Hepatocyte (in vitro differentiated cells): ENCODE data around the gene ID3. TPM values are rescaled to one million over a fixed set of nuclear protein-coding genes. Genes with fewer than 3 reads are reported as not detected.

Experiments
- DNase-seq: peaks from one replicate; pipeline ENCODE4 v3.0.0-alpha.2; 2016; ENCODE audit warnings: low spot score
- H2AFZ ChIP-seq: fragments of 200-600 bp; sonication (generic); 2 replicates; pipeline ENCODE4 v1.6.0; 2016; ENCODE audit warnings: antibody characterized with exemption, mild to moderate bottlenecking
- H3K27ac ChIP-seq: fragments of 200-600 bp; sonication (generic); 2 replicates; pipeline ENCODE4 v1.5.1; 2016; ENCODE audit warnings: mild to moderate bottlenecking
- H3K27me3 ChIP-seq: fragments of 200-600 bp; sonication (generic); 2 replicates; pipeline ENCODE4 v1.6.1; 2016
- H3K36me3 ChIP-seq: fragments of 200-600 bp; sonication (generic); replicated peaks from 2 replicates; pipeline ENCODE4 v1.5.1; 2016; ENCODE audit warnings: low read depth; ENCODE audit not compliant: insufficient read depth
- H3K4me1 ChIP-seq: fragments of 200-600 bp; sonication (generic); 2 replicates; pipeline ENCODE4 v1.5.1; 2016; ENCODE audit warnings: mild to moderate bottlenecking, moderate library complexity; ENCODE audit not compliant: insufficient read depth
- H3K4me2 ChIP-seq: fragments of 200-600 bp; sonication (generic); 2 replicates; pipeline ENCODE4 v1.6.0; 2016
- H3K4me3 ChIP-seq: fragments of 200-600 bp; sonication (generic); 2 replicates; pipeline ENCODE4 v1.5.1; 2016; ENCODE audit warnings: mild to moderate bottlenecking
- H3K79me2 ChIP-seq: fragments of 200-600 bp; sonication (generic); 2 replicates; pipeline ENCODE4 v1.6.0; 2017; ENCODE audit warnings: mild to moderate bottlenecking
- H3K9me2 ChIP-seq: fragments of 200-600 bp; sonication (generic); replicated peaks from 2 replicates; pipeline ENCODE4 v1.6.0; 2017; ENCODE audit warnings: mild to moderate bottlenecking; ENCODE audit not compliant: insufficient read depth
- H3K9me3 ChIP-seq: fragments of 200-600 bp; sonication (generic); 2 replicates; pipeline ENCODE4 v1.5.1; 2016; ENCODE audit warnings: low read depth, mild to moderate bottlenecking
- H4K20me1 ChIP-seq: fragments of 200-600 bp; sonication (generic); 2 replicates; pipeline ENCODE4 v1.6.0; 2016; ENCODE audit warnings: mild to moderate bottlenecking; ENCODE audit not compliant: insufficient read depth, poor library complexity, severe bottlenecking
- EZH2 ChIP-seq: fragments of 200-600 bp; sonication (generic); IDR thresholded peaks from 2 replicates; pipeline ENCODE4 v1.6.1; 2016; ENCODE audit warnings: antibody characterized with exemption, mild to moderate bottlenecking, borderline replicate concordance
- EZH2phosphoT487 ChIP-seq: fragments of 200-600 bp; sonication (generic); IDR thresholded peaks from one replicate; pipeline ENCODE4 v1.6.1; 2018; ENCODE audit warnings: antibody characterized with exemption, mild to moderate bottlenecking, low read depth, moderate library complexity; ENCODE audit not compliant: unreplicated experiment, severe bottlenecking
- WGBS: methylation state at CpG from one replicate; pipeline ENCODE4 v1.1.6; 2016; ENCODE audit warnings: low lambda C conversion rate; ENCODE audit errors: missing lambda C conversion rate; 5-methylcytosine and 5-hydroxymethylcytosine counted together
- polyA plus RNA-seq: library from polyadenylated mRNA; unstranded; fragments of >200 nt; fragmentation: Nextera tagmentation; extraction: Ambion mirVana; gene quantifications from 2 replicates; pipeline ENCODE4 v1.2.1, GENCODE V29; 2016
- total RNA-seq: library from RNA; depleted of rRNA; stranded (reverse); fragments of >200 nt; gene quantifications from 2 replicates; pipeline ENCODE4 v1.2.3, GENCODE V29; 2014
- TF ChIP-seq, protein P1 (sequence below): fragments of 200-600 bp; sonication (generic); IDR thresholded peaks from 2 replicates; pipeline ENCODE4 v1.5.1; 2016; ENCODE audit warnings: antibody characterized with exemption, mild to moderate bottlenecking; ENCODE audit not compliant: poor library complexity

The ID3 gene
- total and polyA plus RNA-seq, 2 experiments from 2014 or later: 155 to 314 TPM

DNA sequence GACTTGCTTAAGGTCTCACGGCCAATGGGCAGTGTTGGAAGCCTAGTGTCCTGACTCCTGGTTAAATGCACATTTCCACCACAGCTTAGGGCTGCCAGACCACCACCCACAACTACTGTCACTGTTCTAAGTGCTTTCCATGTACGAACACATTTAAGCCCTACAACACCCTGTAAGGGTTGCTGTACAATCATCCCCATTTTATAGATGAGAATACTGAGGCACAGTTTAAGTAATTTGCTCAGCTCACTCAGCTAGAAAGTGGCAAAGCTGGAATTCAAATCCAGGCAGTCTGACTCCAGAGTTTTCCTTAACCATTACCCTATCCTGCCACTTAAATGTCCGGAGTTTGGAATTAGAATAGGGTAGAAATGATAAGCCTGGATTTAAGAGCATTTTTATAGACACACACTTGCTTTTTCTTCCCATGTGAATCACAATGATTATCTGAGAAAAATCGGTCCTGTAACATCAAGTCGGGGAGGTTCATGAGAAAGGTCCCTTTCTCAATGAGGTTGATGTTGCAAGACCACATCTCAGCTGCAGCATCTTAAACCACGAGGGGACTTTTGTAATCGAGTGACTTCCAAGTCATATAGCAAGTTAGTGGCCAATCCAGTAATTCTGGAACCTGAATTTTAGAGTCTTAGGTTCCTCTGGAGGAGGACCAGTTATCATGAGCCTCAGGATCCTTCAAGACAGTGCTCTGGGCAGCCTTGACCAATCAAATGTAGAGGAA lies 36.9 kb downstream of the ID3 start:
- no peak for DNase-seq
- Histone ChIP-seq H4K20me1 (no peaks in the 10 kb centered on the region), H3K4me3 (no peak overlapping the region), H2AFZ (no peak overlapping the region), H3K4me1 (no peaks in the 10 kb centered on the region), H3K36me3 (no peaks in the 10 kb centered on the region), H3K4me2 (no peak overlapping the region), H3K27me3 (no peaks in the 10 kb centered on the region), H3K27ac (no peak overlapping the region), H3K9me3 (no peaks in the 10 kb centered on the region), H3K9me2 (no peaks in the 10 kb centered on the region), H3K79me2 (no peaks in the 10 kb centered on the region)
- WGBS: 96% methylated on average over 7 of the region's 7 CpGs
- TF ChIP-seq, protein P1, sequence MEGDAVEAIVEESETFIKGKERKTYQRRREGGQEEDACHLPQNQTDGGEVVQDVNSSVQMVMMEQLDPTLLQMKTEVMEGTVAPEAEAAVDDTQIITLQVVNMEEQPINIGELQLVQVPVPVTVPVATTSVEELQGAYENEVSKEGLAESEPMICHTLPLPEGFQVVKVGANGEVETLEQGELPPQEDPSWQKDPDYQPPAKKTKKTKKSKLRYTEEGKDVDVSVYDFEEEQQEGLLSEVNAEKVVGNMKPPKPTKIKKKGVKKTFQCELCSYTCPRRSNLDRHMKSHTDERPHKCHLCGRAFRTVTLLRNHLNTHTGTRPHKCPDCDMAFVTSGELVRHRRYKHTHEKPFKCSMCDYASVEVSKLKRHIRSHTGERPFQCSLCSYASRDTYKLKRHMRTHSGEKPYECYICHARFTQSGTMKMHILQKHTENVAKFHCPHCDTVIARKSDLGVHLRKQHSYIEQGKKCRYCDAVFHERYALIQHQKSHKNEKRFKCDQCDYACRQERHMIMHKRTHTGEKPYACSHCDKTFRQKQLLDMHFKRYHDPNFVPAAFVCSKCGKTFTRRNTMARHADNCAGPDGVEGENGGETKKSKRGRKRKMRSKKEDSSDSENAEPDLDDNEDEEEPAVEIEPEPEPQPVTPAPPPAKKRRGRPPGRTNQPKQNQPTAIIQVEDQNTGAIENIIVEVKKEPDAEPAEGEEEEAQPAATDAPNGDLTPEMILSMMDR: no peak
- no peak for TF ChIP-seq EZH2phosphoT487
- TF ChIP-seq EZH2: no peak

DNA sequence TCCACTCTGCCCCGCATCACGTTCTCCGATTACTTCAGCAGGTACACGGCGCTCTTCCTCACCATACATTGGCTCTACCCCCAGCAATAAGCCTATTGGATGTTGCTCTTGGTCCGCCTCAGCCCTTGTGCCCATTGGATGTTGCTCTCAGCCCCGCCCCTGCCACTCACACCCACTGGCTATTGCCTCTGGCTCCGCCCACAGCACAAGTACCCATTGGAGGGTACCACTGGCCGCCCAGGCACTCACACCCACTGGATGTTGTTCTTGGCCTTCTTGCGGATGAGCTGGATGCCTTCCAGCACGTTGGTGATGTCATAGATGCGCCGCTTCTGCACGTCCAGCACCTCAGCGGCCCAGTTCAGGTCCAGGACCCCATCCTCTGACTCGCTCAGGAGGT lies 37.7 kb downstream of the ID3 start:
- Histone ChIP-seq H3K79me2 (no peaks in the 10 kb centered on the region), H3K9me3 (no peaks in the 10 kb centered on the region), H3K4me1 (no peaks in the 10 kb centered on the region), H2AFZ (no peak overlapping the region), H3K36me3 (no peaks in the 10 kb centered on the region), H3K9me2 (no peaks in the 10 kb centered on the region), H3K4me2 (no peak overlapping the region), H3K4me3 (no peak overlapping the region), H4K20me1 (no peaks in the 10 kb centered on the region), H3K27ac (no peak overlapping the region), H3K27me3 (no peaks in the 10 kb centered on the region)
- WGBS: 96% methylated on average over 16 of the region's 16 CpGs
- TF ChIP-seq EZH2 (no peak), EZH2phosphoT487 (no peak)
- TF ChIP-seq, protein P1: no peak
- no peak for DNase-seq

DNA sequence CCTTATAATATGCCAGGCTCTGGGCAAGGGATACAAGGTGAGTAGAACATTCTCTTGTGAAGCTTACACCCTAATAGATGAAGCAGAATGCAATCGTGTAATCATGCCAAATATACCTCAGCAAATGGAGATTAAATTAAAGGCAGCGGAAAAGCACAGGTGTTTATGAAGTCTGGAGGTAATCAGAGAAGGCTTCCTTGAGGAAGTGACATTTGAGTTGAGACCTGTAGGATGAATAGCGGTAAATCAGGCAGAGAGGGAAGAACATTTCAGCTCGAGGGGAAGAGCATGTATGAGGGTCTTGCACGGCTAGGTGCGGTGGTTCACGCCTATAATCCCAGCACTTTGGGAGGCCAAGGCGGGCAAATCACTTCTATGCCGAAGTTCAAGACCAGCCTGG lies 41.7 kb downstream of the ID3 start:
- no peak for DNase-seq
- no peaks in the 10 kb centered on the region for H3K9me2 ChIP-seq
- no peaks in the 10 kb centered on the region for H3K79me2 ChIP-seq
- H3K27ac ChIP-seq: no peak overlapping the region
- H3K9me3 ChIP-seq: no peaks in the 10 kb centered on the region
- H4K20me1 ChIP-seq: no peaks in the 10 kb centered on the region
- H3K4me2 ChIP-seq: no peak overlapping the region
- no peak overlapping the region for H3K4me3 ChIP-seq
- H3K27me3 ChIP-seq: no peaks in the 10 kb centered on the region
- WGBS: 95% methylated on average over 9 of the region's 9 CpGs
- TF ChIP-seq, protein P1: no peak
- no peak for TF ChIP-seq EZH2
- TF ChIP-seq EZH2phosphoT487: no peak
- no peaks in the 10 kb centered on the region for H3K4me1 ChIP-seq
- no peaks in the 10 kb centered on the region for H3K36me3 ChIP-seq
- H2AFZ ChIP-seq: no peak overlapping the region
